ENCODE results near the gene DISP3.

DNA sequence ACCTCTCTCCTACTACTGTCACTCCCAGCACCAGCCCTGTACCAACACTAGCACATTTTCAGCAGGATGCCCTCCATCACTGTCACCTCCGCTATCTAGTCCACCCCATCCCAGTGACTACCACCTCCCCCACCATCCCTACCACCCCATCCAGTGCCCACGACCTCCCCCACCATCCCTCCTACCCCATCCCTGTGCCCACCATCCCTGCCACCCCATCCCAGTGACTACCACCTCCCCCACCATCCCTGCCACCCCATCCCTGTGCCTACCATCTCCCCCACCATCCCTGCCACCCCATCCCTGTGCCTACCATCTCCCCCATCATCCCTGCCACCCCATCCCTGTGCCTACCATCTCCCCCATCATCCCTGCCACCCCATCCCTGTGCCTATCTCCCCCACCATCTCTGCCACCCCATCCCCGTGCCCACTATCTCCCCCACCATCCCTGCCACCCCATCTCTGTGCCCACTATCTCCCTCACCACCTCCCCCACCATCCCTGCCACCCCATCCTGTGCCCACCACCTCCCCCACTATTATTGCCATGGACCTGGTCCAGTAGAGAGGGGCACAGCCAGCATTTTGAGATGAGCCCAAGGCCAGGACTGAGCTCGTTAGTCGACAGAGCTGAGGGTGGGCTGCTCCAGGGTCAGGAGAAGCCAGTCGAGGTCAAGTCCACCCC lies 45.7 kb downstream of the DISP3 start:
- TF ChIP-seq POLR2A (IDR thresholded peaks at IDR 0.05) = no peak
- TF ChIP-seq, protein P1, sequence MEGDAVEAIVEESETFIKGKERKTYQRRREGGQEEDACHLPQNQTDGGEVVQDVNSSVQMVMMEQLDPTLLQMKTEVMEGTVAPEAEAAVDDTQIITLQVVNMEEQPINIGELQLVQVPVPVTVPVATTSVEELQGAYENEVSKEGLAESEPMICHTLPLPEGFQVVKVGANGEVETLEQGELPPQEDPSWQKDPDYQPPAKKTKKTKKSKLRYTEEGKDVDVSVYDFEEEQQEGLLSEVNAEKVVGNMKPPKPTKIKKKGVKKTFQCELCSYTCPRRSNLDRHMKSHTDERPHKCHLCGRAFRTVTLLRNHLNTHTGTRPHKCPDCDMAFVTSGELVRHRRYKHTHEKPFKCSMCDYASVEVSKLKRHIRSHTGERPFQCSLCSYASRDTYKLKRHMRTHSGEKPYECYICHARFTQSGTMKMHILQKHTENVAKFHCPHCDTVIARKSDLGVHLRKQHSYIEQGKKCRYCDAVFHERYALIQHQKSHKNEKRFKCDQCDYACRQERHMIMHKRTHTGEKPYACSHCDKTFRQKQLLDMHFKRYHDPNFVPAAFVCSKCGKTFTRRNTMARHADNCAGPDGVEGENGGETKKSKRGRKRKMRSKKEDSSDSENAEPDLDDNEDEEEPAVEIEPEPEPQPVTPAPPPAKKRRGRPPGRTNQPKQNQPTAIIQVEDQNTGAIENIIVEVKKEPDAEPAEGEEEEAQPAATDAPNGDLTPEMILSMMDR (IDR thresholded peaks at IDR 0.05) = no peak
- TF ChIP-seq EP300 (IDR thresholded peaks at IDR 0.05) = no peak
- TF ChIP-seq POLR2AphosphoS5 (IDR thresholded peaks at IDR 0.05) = no peak
